AG08396 (cell line): ENCODE data around the gene CHST9.
"Not testable (repeated sequence)": the region's sequence is repeated elsewhere in the genome, so short reads cannot be mapped to it uniquely, and the experiment has no call there.

Experiments
- DNase-seq: peaks from one replicate; pipeline ENCODE4 v3.0.0; 2012; ENCODE audit warnings: low spot score, mixed read lengths

CHST9 gene

DNA sequence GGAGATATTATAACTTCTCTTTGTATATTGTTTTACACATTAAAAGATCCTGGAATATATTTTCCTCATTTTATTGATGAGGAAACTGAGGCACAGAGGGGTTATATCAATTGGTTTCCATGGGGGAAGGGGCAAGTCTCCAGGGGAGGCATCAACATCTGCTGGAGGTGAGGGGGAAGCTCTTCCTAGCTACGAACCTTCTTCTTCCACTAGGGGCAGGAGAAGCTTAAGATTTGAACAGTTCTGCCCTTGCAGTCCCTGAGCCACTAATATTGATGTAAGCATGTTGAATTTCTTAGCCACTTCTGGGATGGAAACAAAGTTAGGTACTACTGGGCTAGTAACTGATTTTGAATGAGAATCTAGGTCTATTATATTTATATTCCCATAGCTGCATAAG lies 179.5 kb downstream of the CHST9 start:
- no peak for DNase-seq

DNA sequence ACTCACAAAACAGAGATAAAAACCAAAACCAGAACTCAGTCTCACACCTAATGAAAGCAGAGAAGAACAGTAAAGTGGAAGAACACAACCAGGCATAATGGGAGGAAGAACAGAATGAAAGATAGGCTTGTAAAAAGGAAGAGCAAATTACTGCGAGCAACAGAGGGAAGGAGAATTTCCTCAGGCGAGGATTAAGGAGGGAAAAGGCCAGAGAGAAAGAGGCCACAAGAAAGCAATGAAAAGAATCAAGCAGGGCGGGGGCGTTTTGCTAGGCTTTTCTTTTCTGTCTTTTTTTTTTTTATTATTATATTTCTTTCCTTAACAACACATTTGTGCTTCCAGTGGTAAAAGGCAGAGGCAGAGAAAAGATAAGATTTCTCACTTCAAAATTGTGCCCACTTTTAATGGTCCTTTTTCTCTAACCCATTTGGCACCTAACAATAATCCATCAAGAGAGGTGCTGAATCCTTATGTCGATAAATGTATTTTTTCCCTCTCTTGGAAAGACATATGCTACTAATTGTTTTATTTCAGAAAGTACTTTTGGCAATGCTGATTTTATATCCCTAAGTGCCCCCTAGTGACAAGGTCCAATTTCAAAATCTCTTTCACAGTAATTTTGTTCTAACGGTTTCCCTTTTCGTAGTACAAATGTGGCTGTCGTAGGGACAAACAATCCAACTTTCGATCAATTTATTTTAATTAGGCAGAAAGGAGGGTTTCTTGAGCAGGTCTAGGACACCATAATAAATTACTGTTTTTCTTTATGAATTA lies 180.9 kb downstream of the CHST9 start:
- DNase-seq, result no peak

DNA sequence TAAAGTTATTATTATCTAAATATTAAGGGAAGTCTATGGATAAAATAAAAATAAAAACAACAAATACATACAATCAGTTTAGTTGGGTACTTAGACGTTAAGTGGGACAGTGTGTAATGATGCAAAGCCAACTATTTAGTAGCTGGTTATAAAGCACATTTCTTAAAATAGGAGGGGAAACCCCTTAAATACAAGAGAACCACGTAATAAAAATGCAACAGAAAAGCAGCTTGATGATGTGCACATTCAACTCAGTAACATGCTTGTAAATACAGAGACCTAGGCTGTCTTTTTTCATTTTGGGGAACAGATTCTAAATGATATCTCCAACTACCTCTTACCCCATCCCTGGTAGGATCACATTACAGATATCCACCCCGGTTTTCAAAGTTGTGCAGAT lies 185.3 kb downstream of the CHST9 start:
- DNase-seq, result no peak

DNA sequence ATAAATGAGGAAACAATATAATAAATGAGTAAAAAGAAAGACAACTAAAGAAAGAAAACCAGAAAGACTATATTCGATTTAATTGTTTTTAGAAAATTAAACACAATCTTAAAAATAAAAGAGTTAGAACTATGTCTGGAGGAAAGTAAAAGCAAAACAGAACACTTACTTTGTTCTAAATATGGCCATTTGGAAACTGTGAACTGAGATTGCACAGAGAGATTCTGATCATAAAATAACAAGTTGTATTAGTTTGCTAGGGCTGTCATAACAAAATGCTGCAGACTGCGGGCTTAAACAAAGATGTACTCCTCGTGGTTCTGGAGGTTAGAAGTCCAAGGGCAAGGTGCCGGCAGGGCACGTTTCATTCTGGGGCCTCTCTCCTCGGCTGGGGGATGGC lies 191.5 kb downstream of the CHST9 start:
- no peak for DNase-seq

DNA sequence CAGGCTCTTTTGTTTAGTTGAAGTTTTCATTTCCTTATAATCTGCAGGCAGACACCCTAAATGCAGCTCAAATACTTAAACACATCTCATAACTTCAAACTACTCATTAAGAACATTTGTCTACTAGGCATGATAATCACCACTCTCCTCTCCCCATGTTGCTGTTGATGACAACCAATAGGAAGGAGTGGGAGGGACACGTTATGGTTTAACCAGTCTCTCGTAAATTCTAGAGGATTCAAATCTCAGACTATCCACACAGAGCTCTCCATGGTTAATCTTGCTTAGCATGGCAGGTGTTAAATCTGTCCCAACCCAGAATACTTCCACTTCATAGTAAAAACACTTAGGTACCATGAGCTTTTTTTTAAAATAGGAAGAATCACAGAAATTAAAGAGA lies 192.2 kb downstream of the CHST9 start:
- no peak for DNase-seq

DNA sequence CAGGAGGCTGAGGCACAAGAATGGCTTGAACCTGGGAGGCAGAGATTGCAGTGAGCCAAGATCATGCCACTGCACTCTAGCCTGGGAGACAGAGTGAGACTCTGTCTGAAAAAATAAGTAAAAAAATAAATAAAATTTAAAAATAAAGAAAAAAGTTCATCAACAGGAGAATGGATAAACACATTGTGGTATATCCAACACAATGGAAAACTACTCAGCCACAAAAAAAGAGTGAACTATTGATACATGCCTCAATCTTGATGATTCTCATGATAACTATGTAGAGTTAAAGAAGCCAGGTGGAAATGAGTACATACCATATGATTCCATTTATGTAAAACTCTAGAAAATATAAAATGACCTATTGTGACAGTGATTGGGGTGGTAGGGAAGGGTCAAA lies 195.3 kb downstream of the CHST9 start:
- no peak for DNase-seq

DNA sequence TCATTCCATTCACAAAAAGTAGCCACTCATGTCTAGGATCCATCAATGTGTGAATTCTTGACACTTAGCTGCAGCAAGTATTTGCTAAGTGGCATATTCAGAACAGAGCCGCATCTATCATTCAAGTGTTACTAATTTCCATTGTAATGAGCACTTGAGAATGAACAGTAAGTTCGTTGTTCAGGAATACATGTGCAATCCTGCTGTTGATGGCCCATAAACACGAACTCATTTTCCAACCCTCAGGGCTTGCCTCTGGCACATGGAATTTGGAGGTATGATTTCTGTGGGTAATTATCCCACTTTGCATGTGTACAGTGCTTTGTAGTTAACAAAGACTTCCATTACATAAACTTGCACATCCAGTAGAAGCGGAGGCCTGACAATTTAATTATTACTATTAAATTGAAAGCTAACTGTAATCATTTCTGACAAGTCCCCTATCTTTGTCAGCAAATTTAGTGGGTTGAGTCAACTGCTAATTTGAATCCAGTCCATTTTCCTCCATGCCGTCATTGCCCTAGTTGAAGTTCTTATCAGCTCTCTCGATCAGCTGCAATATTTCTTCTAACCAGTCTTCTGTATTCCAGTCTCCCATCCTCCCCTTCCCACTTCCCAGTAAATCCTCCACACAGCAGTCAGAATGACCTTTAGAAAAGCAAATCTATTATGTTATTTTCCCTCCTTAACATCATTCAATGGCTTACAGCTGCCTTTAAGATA lies 203.6 kb downstream of the CHST9 start:
- DNase-seq, result no peak

DNA sequence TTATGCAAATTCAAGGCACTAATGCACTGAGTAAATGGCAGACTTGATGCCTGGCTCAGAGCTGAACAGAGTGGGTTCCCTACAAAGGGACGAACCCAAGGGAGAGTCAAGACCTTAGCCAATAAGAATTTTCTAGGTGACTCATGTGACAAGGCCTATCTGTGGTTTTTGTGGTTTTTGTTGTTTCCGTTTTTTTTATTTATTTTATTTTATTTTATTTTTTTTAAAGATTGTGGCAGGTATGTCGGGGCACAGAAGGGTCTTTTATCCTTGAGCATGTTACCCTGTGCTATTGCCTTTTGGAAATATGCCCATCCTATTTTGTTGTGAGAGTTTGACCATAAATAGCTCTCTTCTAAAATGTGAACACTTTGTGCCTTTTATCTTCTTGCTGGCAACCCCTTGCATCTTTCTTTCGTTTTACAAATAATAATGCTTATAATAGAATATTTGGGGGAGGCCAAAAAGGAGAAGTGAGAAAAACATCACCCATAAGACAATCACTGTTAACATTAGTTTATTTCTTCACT lies 206.2 kb downstream of the CHST9 start:
- no peak for DNase-seq

DNA sequence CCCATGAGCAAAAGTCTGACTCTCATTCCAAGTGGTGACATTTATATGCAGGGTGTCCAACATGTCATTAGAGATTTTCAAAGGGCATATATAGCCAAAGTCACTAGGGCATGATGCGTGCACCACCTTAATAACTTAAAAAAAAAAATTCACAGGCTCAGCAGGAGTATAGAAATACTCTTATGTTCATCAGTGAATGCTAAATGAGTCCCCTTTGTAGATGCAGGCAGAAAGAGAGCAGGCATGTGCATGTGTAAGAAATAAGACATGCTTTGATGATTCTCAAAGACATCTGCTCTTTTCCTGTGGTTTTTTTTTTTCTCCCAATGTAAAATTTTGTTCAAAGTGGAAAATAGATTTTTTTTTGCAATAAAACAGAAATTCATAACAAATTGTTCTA lies 207.3 kb downstream of the CHST9 start:
- DNase-seq, result no peak

DNA sequence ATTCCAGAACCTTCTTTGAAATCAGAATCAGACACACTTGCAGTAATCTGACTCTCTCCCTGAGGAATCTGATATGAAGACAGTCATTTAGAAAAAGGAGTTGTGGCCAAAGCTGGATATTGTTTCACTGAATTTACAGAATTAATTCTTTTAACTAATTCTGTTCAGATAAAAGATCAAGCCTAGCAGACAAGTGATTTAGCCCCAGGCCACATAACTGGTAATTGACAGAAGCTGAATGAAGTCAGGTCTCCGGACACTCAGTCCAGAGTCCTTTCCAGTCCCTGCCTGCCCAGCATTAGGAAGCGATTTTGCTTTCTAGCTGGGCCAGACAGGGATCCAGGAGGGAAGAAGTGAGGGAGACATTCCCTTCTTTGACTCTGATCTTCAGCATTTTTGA lies 208.9 kb downstream of the CHST9 start:
- no peak for DNase-seq

DNA sequence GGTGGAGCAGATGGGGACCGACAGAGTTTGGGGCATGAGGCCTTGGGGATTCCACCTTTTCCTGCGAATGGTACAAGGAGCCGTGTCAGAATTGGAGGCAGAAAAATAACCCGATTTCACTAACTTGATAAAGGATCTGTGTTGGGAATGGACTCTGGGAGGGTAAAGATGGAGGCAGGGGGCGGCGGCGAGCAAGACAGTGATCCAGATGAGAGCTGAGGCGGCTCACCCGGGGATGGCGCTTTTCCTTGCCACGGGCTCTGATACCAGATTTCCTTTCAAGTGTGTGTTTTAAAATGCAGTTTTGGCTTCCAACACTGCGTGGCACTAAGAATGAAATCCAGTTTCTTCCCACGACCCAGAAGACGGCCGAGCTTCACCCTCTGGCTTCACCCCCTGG lies 212.6 kb downstream of the CHST9 start:
- DNase-seq, result not testable (repeated sequence)

DNA sequence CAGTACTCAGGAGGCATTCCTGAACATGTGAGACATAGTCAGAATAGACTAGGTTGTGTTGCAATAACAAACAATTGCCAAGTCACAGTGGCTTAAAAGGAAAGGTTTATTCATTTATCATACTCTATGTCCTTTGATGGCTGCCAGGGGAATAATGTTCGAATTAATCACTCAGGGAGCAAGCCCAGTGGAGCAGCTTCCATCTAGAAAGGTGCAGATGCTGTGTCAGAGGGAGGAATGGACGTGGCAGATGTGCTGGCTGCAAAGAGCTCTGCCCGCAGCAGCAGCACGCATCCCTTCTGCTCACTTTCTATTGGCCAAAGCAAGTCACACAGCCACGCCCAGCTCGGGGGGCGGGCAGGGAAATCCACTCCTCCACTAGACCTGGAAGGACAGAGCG lies 213.7 kb downstream of the CHST9 start:
- no peak for DNase-seq

DNA sequence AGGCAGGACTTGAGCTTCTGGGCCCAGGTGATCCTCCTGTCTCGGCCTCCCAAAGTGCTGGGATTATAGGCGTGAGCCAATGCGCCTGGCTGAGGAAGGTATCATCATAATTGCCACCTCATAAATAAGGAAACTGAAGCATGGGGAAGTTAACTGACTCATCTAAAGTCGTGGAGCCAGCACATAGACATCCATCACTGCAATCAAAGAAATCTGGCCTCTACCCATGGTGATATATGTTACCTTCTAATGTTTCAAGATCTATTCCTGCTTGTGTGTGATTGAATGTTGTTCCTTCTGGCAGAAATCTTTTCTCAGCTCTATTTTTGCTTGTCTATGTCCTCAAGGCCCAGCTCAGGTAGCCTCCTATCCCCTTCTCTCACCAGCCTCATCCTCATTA lies 214.5 kb downstream of the CHST9 start:
- DNase-seq, result no peak

DNA sequence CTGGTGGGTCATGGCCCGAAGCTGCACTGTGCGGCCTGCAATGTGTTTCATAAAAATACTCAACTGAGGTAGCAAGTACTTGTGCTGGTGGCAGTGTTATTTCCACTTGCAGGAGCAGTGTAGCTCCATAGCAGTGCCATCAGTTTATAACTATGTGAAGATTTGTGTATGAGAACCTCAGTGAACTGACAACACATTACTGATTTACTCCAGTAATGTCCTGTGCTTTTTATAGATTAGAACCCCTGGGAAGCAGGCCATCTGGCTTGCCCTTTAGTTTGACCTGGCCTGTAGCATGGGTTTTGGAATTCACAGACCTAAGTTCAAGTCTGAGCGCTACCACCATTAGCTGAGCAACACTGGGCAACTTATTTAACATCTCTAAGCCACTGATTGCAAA lies 219.9 kb downstream of the CHST9 start:
- DNase-seq, result no peak

DNA sequence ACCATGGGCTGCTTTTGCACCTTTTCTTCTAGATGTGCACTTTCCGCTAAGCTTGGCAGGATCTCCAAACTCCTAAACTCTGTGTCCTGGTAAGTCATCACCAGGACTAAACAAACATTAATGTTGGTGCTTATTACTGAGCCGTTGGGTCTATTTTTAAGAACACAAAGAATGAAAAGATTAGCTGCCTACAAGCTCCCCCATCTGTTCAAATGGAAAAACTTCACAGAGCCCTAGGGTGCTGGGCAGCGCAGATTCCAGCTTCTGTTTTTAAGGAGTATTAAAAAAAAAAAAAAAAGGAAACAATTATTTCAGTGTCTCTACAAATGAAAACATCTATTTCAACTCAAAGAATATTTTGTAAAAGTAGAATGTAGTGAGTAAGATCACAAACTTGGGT lies 221.8 kb downstream of the CHST9 start:
- no peak for DNase-seq

DNA sequence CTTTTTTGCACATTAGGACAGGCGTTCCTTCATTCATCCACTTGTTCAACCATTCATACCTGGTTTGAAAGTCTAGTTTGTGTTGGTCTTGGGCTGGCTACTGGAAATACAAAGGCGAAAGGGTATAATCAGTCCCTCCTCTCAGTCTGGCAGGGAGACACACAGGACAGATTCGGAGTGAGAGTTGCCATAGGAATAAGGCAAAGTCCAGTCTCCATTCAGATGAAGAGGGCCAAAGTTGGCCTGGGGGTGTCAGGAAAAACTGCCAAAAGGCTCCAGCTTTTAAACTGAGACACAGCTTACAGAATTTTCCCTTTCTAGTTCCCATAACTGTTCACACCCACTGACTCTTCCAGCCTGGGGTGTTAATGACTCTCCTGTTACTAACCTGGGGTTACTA lies 223.3 kb downstream of the CHST9 start:
- no peak for DNase-seq

DNA sequence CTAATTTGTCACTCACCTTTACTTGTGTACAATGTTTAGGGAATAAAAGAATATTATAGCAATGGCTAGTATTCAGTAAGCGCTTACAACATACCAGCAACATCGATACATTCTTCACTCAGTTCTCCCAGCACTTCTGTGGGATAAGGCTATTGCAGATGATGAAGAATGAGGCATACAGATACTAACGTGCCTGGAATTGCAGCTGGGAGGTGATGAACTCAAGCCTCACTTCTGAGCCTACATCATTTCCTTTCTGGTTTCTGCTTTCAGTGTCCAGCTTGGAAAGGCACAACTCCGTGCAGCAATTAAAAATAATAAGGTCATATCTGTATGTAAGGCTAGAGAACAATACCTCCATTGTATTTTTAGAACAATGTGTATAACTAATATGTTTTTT lies 224.2 kb downstream of the CHST9 start:
- DNase-seq, result no peak

DNA sequence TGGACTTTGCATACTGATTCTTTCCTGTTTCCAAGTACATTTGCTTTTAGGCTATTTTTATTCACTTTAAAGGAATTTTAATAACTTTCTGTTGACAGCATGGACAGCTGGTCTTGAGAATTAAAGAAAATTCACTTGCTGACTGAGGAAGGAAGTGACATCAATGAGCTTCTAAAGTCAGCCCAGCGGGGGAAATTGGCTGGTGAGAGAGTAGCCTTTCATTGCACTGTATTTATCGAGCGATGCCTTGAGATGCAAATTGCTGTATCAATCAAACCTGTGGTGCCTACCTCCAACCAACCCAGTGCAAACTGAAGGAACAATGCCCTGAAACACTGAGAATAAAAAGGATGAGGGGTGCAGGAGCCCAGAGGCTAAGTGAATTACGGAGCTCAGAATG lies 228.2 kb downstream of the CHST9 start:
- DNase-seq, result no peak

DNA sequence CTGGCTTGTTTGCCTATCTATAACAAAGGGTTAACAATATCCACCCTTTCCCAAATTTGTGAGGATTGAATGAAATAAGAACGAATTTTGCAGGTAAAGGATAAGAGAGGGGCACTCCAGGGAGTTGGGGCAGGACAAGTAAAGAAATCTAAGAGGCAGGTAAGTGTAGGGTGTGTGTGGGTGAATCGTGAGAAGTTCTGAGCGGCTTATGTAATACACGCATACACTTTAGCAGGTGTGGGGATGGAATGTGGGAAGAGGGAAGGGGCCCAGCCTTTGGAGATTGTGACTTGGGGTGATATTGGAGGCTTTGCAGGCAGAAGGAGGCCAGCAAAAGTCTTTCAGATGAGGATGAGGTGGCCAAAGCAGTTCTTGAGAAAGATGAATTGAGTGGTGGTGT lies 236.4 kb downstream of the CHST9 start:
- DNase-seq, result no peak

DNA sequence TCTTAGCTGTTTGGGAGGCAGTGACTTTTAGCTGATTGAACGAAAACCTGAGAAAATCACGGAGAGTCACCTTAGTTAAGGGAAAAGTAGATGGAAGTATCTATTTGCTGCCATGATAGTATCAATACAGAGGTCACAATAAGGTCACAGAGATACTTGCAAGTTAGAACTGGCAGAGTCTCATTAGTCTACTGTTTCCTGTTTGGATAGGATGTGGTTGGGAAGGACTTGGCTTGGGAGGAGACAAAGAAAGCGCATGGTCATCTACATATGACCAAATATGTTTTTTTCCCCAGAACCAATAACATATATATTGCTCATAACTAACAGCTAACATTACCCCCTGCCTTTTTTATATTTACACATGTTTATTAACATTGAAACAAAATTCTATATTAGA lies 241.2 kb downstream of the CHST9 start:
- DNase-seq, result no peak

DNA sequence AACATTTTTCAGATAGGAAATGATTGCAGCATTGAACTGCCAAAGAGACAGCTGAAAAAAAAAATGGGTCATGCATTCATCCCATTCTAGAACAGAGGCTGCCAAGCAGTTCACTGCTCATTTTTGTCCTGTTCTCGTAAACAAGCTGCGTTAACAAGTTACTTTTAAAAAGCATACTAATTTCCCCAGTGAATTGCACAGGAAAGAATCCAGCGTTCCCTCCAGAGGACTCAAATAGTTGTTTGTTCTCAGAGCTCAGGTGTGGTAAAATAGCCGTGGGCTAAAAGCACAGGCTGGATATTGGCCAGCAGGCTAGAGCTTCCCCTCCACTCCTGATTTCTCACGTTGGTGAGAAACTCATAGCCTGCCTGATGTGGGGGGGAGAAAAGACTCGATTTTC lies 243.5 kb downstream of the CHST9 start:
- DNase-seq, result no peak

DNA sequence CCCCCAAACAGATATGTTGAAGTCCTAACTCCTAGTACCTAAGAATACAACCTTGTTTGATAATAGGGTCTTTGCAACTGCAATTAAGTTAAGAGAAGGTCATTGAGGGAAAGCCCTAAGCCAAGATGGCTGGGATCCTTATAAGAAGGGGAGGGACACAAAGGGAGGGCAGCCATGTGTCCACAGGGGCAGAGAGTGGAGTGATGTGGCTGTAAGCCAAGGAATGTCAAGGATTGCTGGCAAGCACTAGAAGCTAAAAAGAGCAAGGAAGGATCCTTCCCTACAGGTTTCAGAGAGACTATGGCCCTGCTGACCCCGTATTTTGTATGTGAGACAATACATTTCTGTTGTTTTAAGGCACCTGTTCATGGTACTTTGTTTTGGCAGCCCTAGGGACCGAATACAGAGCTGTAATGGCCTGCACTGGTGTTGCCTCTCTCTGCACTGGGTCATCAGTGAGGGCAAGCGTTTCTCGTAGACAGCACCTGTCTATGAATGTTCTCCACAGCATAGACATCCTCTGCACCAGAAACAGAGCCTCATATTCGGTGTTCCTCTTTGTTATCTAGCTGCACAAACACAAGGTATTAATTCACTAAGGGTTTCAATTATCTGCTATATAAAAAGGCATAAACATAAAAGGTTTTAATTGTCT lies 244.2 kb downstream of the CHST9 start:
- no peak for DNase-seq

DNA sequence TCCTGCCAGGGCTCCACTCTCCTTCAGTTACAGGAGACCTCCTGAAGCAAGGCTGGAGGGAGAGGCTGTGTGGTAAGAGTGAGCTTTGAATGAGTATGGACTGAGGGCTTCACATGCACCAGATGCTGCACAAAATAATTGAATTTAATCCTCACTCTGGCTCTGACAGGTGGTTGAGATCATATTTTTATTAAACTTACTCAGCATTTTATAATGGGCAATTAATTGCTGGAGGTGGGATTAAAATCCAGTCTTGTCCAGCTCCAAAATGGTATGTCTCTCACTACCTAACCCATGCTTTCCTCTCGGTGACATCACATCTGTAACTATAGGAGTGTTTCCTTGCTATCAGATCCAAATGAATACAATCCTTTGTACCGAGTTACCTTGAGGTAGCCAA lies 253.4 kb downstream of the CHST9 start:
- DNase-seq, result no peak
